GM18511 (cell line): ENCODE measurements around the gene RB1.
A peak's percentile ranks its signal among the peaks of the same experiment; 100 is the strongest.
"Not testable (repeated sequence)": the region's sequence is repeated elsewhere in the genome, so short reads cannot be mapped to it uniquely, and the experiment has no call there.

Experiments used
- ATAC-seq: cut with Tn5 transposase; IDR thresholded peaks from one replicate; pipeline ENCODE4 v1.9.1; 2021; ENCODE audit warnings: mild to moderate bottlenecking, moderate library complexity; ENCODE audit not compliant: unreplicated experiment

Gene RB1

GRCh38 chr13:48443442-48444208 is 140.1 kb downstream of the RB1 start:
- ATAC-seq: no peak

DNA sequence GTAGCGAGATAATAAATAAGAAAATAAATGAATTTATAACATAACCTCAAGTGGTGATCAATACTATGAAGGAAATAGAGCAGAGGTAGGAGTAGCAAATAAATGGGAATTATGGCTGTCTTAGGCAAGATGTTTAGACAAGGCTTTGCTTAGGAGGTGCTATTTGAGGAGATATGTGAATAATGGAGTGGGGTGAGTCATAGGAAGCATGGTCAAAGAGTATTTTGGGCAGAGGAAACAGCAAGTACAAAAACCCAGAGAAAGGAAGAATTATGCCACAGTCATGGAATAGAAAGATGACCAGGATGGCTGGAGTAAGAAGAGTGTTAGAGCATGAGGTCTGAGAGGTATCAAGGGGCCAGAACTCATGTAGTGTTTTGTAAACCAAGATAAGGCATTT is 142.9 kb downstream of the RB1 start:
- ATAC-seq: no peak

- ATAC-seq: no peak
Measured at GRCh38 chr13:48448285-48448958, 144.9 kb downstream of the RB1 start.

- ATAC-seq: no peak
Measured at GRCh38 chr13:48448959-48449614, 145.5 kb downstream of the RB1 start.

GRCh38 chr13:48449656-48450055 is 146.1 kb downstream of the RB1 start:
- ATAC-seq: no peak

GRCh38 chr13:48451196-48451595 is 147.6 kb downstream of the RB1 start:
- not testable (repeated sequence) for ATAC-seq

- no peak for ATAC-seq
Measured at GRCh38 chr13:48456546-48456945, 153.0 kb downstream of the RB1 start.

- no peak for ATAC-seq
Measured at GRCh38 chr13:48457578-48458242, 154.2 kb downstream of the RB1 start.

GRCh38 chr13:48475230-48475629 is 171.7 kb downstream of the RB1 start:
- ATAC-seq: no peak

DNA sequence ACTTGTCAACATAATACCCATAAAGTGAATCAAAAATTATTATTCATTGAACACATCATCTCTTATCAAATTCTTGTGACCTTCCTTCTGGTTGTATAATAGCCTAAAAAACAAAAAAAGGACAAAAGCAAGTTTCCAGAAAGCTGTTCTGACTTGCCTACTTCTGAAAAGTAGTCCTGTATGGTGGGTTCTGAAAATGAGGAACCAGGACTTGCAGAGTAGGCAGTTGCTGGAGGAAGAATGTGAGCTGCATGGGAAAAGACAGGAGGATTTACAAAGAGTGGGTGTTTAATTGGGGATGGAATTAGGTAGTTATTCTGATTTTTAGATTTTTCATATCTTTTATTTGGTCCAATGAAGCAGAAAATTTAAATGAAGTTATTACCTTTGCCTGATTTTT is 172.7 kb downstream of the RB1 start:
- no peak for ATAC-seq

- ATAC-seq: no peak
Measured at GRCh38 chr13:48476686-48477085, 173.1 kb downstream of the RB1 start.

DNA sequence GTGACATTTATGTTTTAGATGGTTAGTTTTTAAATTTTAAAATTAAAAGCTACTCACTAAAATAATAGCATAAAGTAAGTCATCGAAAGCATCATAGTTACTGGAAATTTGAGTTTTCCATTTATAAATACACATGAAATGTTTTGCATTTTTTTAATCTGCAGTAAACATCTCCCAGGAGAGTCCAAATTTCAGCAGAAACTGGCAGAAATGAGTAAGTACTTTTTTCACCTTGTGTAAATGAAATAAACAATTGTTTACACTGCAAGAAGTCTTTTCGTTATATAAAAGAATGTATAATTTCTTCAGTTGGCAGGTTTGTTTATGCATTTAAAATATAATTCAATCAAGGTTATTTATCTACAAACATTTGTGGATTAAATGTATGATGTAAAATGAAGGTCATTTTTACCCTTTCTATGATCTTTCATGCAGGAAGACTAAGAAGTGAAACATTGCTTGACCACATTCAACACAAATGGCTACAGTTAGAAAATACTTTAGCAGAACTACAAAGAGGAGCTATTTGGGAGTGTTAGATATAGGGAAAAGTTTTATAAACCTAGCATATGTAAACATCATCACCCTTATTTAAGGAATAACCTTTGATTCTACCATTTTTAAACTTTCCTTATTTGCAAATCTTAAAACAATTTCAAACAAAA is 173.8 kb downstream of the RB1 start:
- ATAC-seq: peak; percentile 71

- no peak for ATAC-seq
Measured at GRCh38 chr13:48478391-48478790, 174.8 kb downstream of the RB1 start.

DNA sequence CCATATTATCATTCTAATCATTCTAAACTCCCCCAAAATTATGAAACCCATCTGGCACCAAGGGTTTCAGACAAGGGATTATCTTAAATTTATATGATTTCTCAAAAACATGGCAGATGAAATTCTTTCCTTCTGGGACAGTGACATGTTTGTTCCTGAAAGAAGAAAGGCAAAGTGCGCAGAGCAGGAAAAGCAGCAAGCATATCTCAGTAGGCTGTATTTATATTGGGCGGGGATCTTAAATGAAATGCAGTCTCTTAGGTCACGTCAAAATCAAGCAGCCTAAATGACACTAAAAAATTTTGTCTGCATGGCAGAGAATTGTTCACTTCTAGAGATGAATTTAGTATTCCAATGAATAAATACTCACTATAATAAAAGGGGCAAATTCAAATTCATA is 180.0 kb downstream of the RB1 start:
- no peak for ATAC-seq

DNA sequence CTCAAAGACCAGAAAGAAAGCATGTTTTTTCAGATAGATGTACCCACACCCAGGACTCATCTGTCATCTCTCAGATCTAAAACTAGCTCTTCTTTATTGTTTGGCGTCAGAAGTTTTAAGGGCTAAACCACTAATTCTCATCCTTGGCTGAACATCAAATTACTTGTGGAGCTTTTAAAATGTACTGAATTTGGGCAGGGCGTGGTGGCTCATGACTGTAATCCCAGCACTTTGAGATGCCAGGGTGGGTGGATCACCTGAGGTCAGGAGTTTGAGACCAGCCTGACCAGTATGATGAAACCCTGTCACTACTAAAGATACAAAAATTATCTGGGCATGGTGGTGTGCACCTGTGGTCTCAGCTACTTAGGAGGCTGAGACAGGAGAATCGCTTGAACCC is 181.9 kb downstream of the RB1 start:
- no peak for ATAC-seq

- ATAC-seq: no peak
Measured at GRCh38 chr13:48486362-48486761, 182.8 kb downstream of the RB1 start.

DNA sequence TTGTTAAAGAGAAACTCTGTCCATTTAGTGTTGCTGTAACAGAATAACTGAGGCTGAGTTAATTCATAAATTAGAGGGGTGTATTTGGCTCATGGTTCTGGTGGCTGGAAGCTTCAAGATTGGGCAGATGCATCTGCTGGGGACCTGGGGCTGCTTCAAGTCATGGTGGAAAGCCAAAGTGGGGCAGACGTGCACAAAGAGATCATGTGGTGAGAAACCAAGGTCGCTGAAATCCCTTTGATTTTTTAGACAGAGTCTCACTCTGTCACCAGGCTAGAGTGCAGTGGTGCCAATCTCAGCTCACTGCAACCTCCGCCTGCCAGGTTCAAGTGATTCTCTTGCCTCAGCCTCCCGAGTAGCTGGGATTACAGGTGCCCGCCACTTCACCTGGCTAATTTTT is 183.3 kb downstream of the RB1 start:
- no peak for ATAC-seq

DNA sequence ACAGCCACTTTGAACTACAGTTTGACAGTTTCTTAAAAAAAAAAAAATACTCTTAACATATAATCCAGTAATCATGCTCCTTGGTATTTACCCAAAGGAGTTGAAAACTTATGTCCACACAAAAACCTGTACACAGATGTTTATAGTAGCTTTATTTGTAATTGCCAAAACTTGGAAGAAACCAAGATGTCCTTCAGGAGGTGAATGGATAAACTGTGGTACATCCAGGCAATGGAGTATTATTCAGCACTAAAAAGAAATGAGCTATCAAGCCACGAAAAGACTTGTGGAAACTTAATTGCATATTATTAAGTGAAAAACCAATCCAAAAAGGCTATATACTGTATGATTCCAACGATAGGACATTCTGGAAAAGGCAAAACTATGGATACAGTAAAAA is 184.4 kb downstream of the RB1 start:
- no peak for ATAC-seq

DNA sequence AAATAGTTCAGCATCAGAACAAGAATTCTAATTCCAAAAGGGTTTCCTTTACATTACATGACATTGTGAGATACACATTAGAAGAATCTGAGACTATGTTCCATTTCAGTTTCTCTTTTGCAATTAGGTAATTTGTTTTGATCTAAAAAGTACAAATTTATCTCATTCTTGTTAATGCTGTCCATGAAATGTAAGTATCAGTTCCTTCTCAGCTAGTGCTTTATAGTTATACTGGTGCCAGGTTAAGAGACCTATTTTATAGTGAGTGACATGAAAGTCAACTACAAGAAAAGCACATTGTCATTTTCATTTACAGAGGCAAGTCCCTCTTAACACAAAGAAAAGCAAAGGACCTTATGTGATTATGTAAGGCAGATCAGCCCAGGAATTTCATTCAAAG is 185.4 kb downstream of the RB1 start:
- ATAC-seq: no peak

DNA sequence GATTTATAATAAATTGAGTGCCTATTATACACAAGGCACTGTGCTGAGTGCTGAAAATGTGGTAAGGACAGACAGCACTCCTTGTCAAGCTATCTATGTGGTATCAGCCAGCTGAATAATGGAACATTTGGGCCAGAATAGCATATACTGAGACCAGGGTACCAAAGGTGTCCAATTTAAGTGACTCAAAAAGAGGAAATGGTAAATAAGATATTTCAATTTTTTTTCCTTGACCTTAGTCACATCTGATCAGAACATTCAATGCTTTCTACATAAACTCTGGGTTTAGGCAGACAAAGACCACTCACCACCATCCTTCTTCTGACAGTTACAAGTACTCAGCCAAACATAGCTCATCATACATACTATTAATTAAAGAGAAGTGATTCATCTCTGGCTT is 186.1 kb downstream of the RB1 start:
- no peak for ATAC-seq

DNA sequence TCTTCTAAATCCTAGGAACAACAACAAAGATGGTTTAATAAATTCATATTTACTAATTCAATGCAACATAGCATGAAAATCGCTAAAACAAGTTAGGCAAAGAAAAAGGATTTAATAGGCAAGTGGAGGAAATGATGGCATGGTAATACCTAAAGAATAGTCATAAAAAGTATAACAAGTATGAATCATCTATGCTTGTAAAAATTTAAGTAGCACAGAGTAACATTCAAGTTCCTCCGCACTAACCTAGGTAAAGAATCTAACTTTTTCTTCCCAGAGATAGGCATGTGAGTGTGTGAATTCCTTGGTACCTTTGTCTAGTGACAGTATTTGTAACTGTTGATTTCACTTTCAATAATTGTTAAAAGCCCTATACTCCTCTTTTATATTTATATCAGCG is 186.7 kb downstream of the RB1 start:
- no peak for ATAC-seq
